Measurements from ENCODE around the gene NT5DC1.

- peak; percentile 27 for TF ChIP-seq CTCF (IDR thresholded peaks at IDR 0.05; ENCODE audit: borderline replicate concordance, extremely low read depth, low read length, poor library complexity, severe bottlenecking)
- TF ChIP-seq EZH2 (IDR thresholded peaks at IDR 0.05; ENCODE audit: borderline replicate concordance, low read depth, low read length, severe bottlenecking): no peak
Measured at GRCh38 chr6:116115781-116116180, 15.1 kb downstream of the NT5DC1 start.
